Body of pancreas (tissue), 4 donors: Measurements from ENCODE around the gene STAT5B.
A peak's percentile ranks its signal among the peaks of the same experiment; 100 is the strongest.

Experiments
- CTCF ChIP-seq, 7 experiments: fragments of 450-650 bp in 4 of 7; fragments of 200-600 bp in 3 of 7; sonication (generic) in 3 of 7; IDR thresholded peaks; one replicate each; pipeline ENCODE4 v1.5.1; 2016 to 2019; ENCODE audit warnings: antibody characterized with exemption in 7 of 7
- POLR2A ChIP-seq, 3 donors: fragments of 450-650 bp; IDR thresholded peaks; one replicate each; pipeline ENCODE4 v1.6.1; 2016; ENCODE audit warnings: antibody characterized with exemption in 3 of 3, mild to moderate bottlenecking in 2 of 3

GRCh38 chr17:42276609-42277341 is 584 bp upstream of the STAT5B start:
- TF ChIP-seq POLR2A (IDR thresholded peaks at IDR 0.05) (peak in 2 of 3 donors; percentile 16 to 35), CTCF (IDR thresholded peaks at IDR 0.05) (peak in 1 of 7 experiments; percentile 0)
